GM13976 (cell line): ENCODE measurements around the gene DBF4.
"Not testable (repeated sequence)": the region's sequence is repeated elsewhere in the genome, so short reads cannot be mapped to it uniquely, and the experiment has no call there.

Source experiments
- DNase-seq: peaks from one replicate; pipeline ENCODE4 v3.0.0; 2012; ENCODE audit warnings: low spot score
- CTCF ChIP-seq: IDR thresholded peaks from 2 replicates; pipeline ENCODE4 v1.5.1; 2012; ENCODE audit warnings: borderline replicate concordance, mild to moderate bottlenecking; ENCODE audit not compliant: insufficient read depth; ENCODE audit errors: extremely low read depth, missing control alignments, control extremely low read depth
- in situ Hi-C: fragments of 300-500 bp; cut with MboI; formaldehyde crosslinking; loops from one replicate; pipeline ENCODE4 v1.12.0; 2022; ENCODE audit warnings: low sequenced_read_pairs, mixed read lengths, inconsistent platforms; ENCODE audit not compliant: unreplicated experiment

Gene DBF4

GRCh38 chr7:87935384-87935706 lies 59.1 kb downstream of the DBF4 start:
- no peak for DNase-seq
- in situ Hi-C loops, result no loop called here
- no peak for TF ChIP-seq CTCF

GRCh38 chr7:87941138-87941537 lies 64.8 kb downstream of the DBF4 start:
- in situ Hi-C loops, result no loop called here
- no peak for TF ChIP-seq CTCF
- no peak for DNase-seq

GRCh38 chr7:87944547-87944946 lies 68.3 kb downstream of the DBF4 start:
- in situ Hi-C loops, result no loop called here
- DNase-seq, result no peak
- no peak for TF ChIP-seq CTCF

- in situ Hi-C loops, DNase-seq: not testable (repeated sequence)
These were observed 69.6 kb downstream of the DBF4 start for GRCh38 chr7:87945926-87946325.

- no peak for TF ChIP-seq CTCF
- DNase-seq, result no peak
- in situ Hi-C loops, result no loop called here
These were observed 72.1 kb downstream of the DBF4 start for GRCh38 chr7:87948371-87948770.
